ENCODE results near the gene NR2E3.

The NR2E3 gene

DNA sequence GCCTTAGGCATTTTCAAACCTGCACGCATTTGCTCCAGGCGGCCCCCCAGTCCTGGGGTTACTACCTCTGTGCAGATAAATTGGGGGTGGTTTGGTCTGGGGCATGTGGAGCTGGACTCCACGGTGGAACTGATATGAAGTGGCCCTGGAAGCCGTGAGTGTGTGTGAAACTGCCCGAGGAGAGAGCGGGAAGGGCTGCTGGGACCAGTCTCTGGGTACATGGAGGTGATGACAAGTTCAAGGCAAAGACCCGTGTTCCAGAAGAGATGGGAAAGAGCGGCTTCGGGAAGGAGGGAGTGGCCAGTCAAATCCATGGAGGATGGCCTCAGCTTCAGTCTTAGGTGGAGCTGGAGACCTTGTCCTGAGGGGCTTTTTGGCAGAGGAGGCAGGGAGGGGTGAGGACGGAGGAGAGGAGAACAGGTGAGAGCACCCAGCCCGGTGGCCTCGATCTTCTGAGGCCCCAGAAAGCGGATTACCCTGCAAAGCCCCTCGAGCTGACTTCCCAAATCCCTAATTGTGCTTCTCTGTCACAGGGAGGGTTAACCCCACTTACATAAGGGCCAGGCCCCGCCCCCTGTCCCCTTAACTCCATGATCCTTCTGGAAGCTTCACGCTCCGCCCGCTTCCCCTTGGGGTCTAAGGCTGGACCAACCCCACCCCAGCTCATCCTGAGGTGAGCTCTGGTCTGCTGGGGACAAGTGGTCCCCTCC lies 1.9 kb upstream of the NR2E3 start:
- no peaks in the 10 kb centered on the region for H3K36me3 ChIP-seq (ENCODE audit: control insufficient read depth, insufficient read depth, low read length)
- no peak overlapping the region for H3K27ac ChIP-seq (ENCODE audit: low read depth, low read length)
- H3K4me1 ChIP-seq (ENCODE audit: control insufficient read depth, low read depth, low read length), result peaks cover 13% of the 10 kb centered on the region
- no peak overlapping the region for H3K9ac ChIP-seq (ENCODE audit: low read length)
- no peak overlapping the region for H2AK5ac ChIP-seq (ENCODE audit: low read length)
- H4K5ac ChIP-seq (ENCODE audit: low read length), result no peak overlapping the region
- H3K4me3 ChIP-seq (ENCODE audit: low read length), result no peak overlapping the region
- no peak overlapping the region for H3K4me2 ChIP-seq (ENCODE audit: low read length)
- H3K27me3 ChIP-seq (ENCODE audit: insufficient read depth, low read length, poor library complexity), result no peaks in the 10 kb centered on the region
- no peak for DNase-seq
- no peak overlapping the region for H3K4ac ChIP-seq (ENCODE audit: low read depth, low read length)
- H2BK120ac ChIP-seq (ENCODE audit: low read depth, low read length), result no peak overlapping the region
- no CpG with 5 or more reads among the region's 18 CpGs for WGBS (ENCODE audit: extremely low coverage, insufficient coverage, low lambda C conversion rate)
- H4K8ac ChIP-seq (ENCODE audit: low read depth, low read length), result no peak overlapping the region
- peak overlapping the region; percentile 20 for H3K56ac ChIP-seq (ENCODE audit: low read length)
- H2BK15ac ChIP-seq (replicated peaks; ENCODE audit: low read depth), result no peak overlapping the region
- no peak overlapping the region for H3K18ac ChIP-seq (ENCODE audit: low read length)
- H3K23ac ChIP-seq (ENCODE audit: low read length), result no peak overlapping the region
- no peaks in the 10 kb centered on the region for H3K79me2 ChIP-seq (ENCODE audit: control insufficient read depth, insufficient read depth, low read length)
- no peaks in the 10 kb centered on the region for H3K79me1 ChIP-seq (ENCODE audit: low read length)
- no peak overlapping the region for H2BK5ac ChIP-seq (ENCODE audit: low read length)

DNA sequence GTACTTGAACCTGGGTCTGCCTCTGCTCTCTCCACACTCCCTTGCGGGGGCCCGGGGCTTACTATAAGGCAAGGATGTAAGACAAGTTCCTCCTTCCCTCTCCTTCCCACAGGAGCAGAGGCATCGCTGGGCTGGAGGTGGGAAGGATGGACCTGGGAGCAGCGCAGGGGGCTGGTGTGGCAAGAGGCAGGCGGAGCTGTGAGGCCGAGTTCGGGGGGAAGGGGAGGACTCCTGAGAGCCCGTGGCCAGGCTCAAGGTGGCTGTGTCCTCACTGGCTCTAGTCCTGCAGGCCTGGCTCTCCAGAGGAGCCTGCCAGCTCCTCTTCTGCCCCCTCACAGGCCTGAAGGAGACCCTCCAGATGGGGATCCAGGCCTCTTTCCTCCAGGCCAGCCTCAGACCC lies 1.0 kb upstream of the NR2E3 start:
- Histone ChIP-seq H3K27me3 (ENCODE audit: insufficient read depth, low read length, poor library complexity) (no peaks in the 10 kb centered on the region), H3K36me3 (ENCODE audit: control insufficient read depth, insufficient read depth, low read length) (no peaks in the 10 kb centered on the region), H3K4me2 (ENCODE audit: low read length) (no peak overlapping the region), H3K79me2 (ENCODE audit: control insufficient read depth, insufficient read depth, low read length) (no peaks in the 10 kb centered on the region), H2BK5ac (ENCODE audit: low read length) (no peak overlapping the region), H3K4me1 (ENCODE audit: control insufficient read depth, low read depth, low read length) (peaks cover 13% of the 10 kb centered on the region), H3K4me3 (ENCODE audit: low read length) (no peak overlapping the region), H3K23ac (ENCODE audit: low read length) (no peak overlapping the region), H4K5ac (ENCODE audit: low read length) (no peak overlapping the region), H3K9ac (ENCODE audit: low read length) (no peak overlapping the region), H2BK15ac (replicated peaks; ENCODE audit: low read depth) (no peak overlapping the region), H3K56ac (ENCODE audit: low read length) (no peak overlapping the region), H3K4ac (ENCODE audit: low read depth, low read length) (no peak overlapping the region), H2BK120ac (ENCODE audit: low read depth, low read length) (no peak overlapping the region), H3K18ac (ENCODE audit: low read length) (no peak overlapping the region), H4K8ac (ENCODE audit: low read depth, low read length) (no peak overlapping the region), H3K79me1 (ENCODE audit: low read length) (no peaks in the 10 kb centered on the region), H3K27ac (ENCODE audit: low read depth, low read length) (no peak overlapping the region), H2AK5ac (ENCODE audit: low read length) (no peak overlapping the region)
- no peak for DNase-seq
- no CpG with 5 or more reads among the region's 8 CpGs for WGBS (ENCODE audit: extremely low coverage, insufficient coverage, low lambda C conversion rate)

DNA sequence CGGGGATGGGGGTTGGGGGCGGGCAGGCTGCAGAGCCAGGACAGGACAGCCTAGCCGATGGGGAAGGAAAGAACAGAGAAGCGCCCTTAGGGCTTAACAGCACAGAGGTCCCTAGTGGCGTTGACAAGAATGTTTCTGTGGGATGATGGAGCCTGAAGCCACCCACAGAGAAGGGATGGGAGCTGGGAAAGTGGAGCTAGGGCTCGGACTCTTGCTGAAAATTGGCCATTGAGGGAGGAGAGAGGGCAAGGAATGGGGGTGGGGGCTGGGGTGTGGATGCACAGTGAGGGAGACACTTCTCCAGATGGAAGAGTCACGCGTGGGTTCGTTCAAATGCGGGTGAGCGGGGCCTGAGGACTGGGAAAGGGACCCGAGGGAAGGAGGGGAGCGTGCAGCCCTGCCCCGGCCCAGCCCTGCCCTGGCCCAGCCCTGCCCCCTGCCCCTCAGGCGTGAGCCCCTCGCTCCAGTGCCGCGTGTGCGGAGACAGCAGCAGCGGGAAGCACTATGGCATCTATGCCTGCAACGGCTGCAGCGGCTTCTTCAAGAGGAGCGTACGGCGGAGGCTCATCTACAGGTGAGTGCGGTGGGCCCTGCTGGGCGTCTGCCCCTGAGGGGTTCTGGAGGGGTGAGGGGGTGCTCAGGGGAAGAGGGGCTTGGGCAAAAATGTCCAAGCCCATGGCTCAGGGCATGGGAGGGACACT lies 832 bp downstream of the NR2E3 start:
- H3K79me2 ChIP-seq (ENCODE audit: control insufficient read depth, insufficient read depth, low read length), result no peaks in the 10 kb centered on the region
- no peak overlapping the region for H3K56ac ChIP-seq (ENCODE audit: low read length)
- no peak overlapping the region for H3K4me3 ChIP-seq (ENCODE audit: low read length)
- H2BK15ac ChIP-seq (replicated peaks; ENCODE audit: low read depth), result no peak overlapping the region
- no peak overlapping the region for H3K27ac ChIP-seq (ENCODE audit: low read depth, low read length)
- peak; percentile 43 for DNase-seq
- no peak overlapping the region for H3K4ac ChIP-seq (ENCODE audit: low read depth, low read length)
- no peak overlapping the region for H3K9ac ChIP-seq (ENCODE audit: low read length)
- H3K4me2 ChIP-seq (ENCODE audit: low read length), result no peak overlapping the region
- no peak overlapping the region for H2BK120ac ChIP-seq (ENCODE audit: low read depth, low read length)
- H3K23ac ChIP-seq (ENCODE audit: low read length), result no peak overlapping the region
- no peaks in the 10 kb centered on the region for H3K27me3 ChIP-seq (ENCODE audit: insufficient read depth, low read length, poor library complexity)
- H2AK5ac ChIP-seq (ENCODE audit: low read length), result no peak overlapping the region
- no peak overlapping the region for H3K18ac ChIP-seq (ENCODE audit: low read length)
- H2BK5ac ChIP-seq (ENCODE audit: low read length), result no peak overlapping the region
- H4K5ac ChIP-seq (ENCODE audit: low read length), result no peak overlapping the region
- WGBS (ENCODE audit: extremely low coverage, insufficient coverage, low lambda C conversion rate), result no CpG with 5 or more reads among the region's 27 CpGs
- no peaks in the 10 kb centered on the region for H3K79me1 ChIP-seq (ENCODE audit: low read length)
- no peaks in the 10 kb centered on the region for H3K36me3 ChIP-seq (ENCODE audit: control insufficient read depth, insufficient read depth, low read length)
- peaks cover 13% of the 10 kb centered on the region for H3K4me1 ChIP-seq (ENCODE audit: control insufficient read depth, low read depth, low read length)
- no peak overlapping the region for H4K8ac ChIP-seq (ENCODE audit: low read depth, low read length)

DNA sequence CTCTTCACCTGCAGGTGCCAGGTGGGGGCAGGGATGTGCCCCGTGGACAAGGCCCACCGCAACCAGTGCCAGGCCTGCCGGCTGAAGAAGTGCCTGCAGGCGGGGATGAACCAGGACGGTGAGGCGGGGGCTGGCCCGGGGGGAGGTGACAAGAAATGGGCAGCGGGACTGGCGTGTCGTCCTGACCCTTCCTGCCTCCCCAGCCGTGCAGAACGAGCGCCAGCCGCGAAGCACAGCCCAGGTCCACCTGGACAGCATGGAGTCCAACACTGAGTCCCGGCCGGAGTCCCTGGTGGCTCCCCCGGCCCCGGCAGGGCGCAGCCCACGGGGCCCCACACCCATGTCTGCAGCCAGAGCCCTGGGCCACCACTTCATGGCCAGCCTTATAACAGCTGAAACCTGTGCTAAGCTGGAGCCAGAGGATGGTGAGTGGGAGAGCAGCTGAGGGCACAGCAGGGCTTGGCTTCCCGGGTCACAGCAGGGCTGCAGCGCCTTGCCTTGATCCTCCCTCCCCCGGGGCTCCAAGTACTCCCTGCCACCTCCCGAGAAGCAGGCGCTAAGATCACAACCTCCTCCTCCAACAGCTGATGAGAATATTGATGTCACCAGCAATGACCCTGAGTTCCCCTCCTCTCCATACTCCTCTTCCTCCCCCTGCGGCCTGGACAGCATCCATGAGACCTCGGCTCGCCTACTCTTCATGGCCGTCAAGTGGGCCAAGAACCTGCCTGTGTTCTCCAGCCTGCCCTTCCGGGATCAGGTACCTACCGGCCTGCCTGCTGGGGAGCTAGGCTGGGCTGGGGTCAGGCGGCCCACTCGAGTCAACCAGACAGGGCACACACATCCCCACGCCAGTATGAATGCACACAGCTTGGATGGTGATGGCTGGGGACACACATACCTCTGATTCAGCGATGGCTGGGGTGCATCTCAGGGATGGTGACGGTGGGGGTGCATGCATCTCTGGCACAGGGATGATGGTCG lies 1.7 kb downstream of the NR2E3 start:
- H3K18ac ChIP-seq (ENCODE audit: low read length), result no peak overlapping the region
- no peak overlapping the region for H3K56ac ChIP-seq (ENCODE audit: low read length)
- H3K36me3 ChIP-seq (ENCODE audit: control insufficient read depth, insufficient read depth, low read length), result no peaks in the 10 kb centered on the region
- H3K4me2 ChIP-seq (ENCODE audit: low read length), result no peak overlapping the region
- H3K4me3 ChIP-seq (ENCODE audit: low read length), result no peak overlapping the region
- H3K9ac ChIP-seq (ENCODE audit: low read length), result no peak overlapping the region
- H2BK15ac ChIP-seq (replicated peaks; ENCODE audit: low read depth), result no peak overlapping the region
- H3K4ac ChIP-seq (ENCODE audit: low read depth, low read length), result no peak overlapping the region
- H2BK5ac ChIP-seq (ENCODE audit: low read length), result no peak overlapping the region
- no peak overlapping the region for H2AK5ac ChIP-seq (ENCODE audit: low read length)
- H2BK120ac ChIP-seq (ENCODE audit: low read depth, low read length), result no peak overlapping the region
- no peaks in the 10 kb centered on the region for H3K79me2 ChIP-seq (ENCODE audit: control insufficient read depth, insufficient read depth, low read length)
- no peak overlapping the region for H4K5ac ChIP-seq (ENCODE audit: low read length)
- peaks cover 7% of the 10 kb centered on the region for H3K4me1 ChIP-seq (ENCODE audit: control insufficient read depth, low read depth, low read length)
- H3K23ac ChIP-seq (ENCODE audit: low read length), result no peak overlapping the region
- no peak overlapping the region for H4K8ac ChIP-seq (ENCODE audit: low read depth, low read length)
- no CpG with 5 or more reads among the region's 38 CpGs for WGBS (ENCODE audit: extremely low coverage, insufficient coverage, low lambda C conversion rate)
- H3K27me3 ChIP-seq (ENCODE audit: insufficient read depth, low read length, poor library complexity), result no peaks in the 10 kb centered on the region
- no peak for DNase-seq
- no peaks in the 10 kb centered on the region for H3K79me1 ChIP-seq (ENCODE audit: low read length)
- H3K27ac ChIP-seq (ENCODE audit: low read depth, low read length), result no peak overlapping the region

DNA sequence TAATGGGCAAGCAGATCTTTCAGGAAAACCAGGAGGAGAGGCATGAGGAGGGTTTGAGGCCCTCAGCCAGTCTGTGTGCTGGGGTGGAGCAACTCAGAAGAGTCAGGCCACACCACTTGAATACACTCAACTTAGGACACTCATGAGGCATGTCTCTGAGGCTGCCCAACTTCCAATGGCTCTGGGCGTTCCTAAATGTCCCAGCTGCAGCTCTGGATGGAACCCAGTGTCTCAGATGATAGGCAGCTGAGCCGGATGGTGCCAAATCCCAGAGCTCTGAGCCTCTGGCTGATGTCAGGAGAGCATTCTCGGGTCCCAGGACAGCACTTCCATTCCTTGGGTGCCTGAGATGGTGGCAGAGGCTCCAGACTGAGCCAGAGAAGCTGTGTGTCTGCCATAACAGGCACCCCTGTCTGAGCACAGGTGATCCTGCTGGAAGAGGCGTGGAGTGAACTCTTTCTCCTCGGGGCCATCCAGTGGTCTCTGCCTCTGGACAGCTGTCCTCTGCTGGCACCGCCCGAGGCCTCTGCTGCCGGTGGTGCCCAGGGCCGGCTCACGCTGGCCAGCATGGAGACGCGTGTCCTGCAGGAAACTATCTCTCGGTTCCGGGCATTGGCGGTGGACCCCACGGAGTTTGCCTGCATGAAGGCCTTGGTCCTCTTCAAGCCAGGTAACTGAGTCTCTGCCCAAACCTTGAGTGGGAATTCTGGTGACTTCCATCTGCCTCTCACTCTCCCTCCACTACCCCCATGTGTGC lies 2.8 kb downstream of the NR2E3 start:
- H2AK5ac ChIP-seq (ENCODE audit: low read length), result no peak overlapping the region
- no CpG with 5 or more reads among the region's 16 CpGs for WGBS (ENCODE audit: extremely low coverage, insufficient coverage, low lambda C conversion rate)

More for the DNA sequence above, 2.8 kb downstream of the NR2E3 start:
- Histone ChIP-seq H3K18ac (ENCODE audit: low read length) (no peak overlapping the region), H4K8ac (ENCODE audit: low read depth, low read length) (no peak overlapping the region), H3K79me1 (ENCODE audit: low read length) (no peaks in the 10 kb centered on the region), H3K4me3 (ENCODE audit: low read length) (no peak overlapping the region), H3K4me2 (ENCODE audit: low read length) (no peak overlapping the region), H3K4me1 (ENCODE audit: control insufficient read depth, low read depth, low read length) (no peaks in the 10 kb centered on the region), H3K36me3 (ENCODE audit: control insufficient read depth, insufficient read depth, low read length) (no peaks in the 10 kb centered on the region), H3K23ac (ENCODE audit: low read length) (no peak overlapping the region), H2BK5ac (ENCODE audit: low read length) (no peak overlapping the region), H3K4ac (ENCODE audit: low read depth, low read length) (no peak overlapping the region), H3K56ac (ENCODE audit: low read length) (no peak overlapping the region), H3K79me2 (ENCODE audit: control insufficient read depth, insufficient read depth, low read length) (no peaks in the 10 kb centered on the region), H2BK120ac (ENCODE audit: low read depth, low read length) (no peak overlapping the region), H3K27ac (ENCODE audit: low read depth, low read length) (no peak overlapping the region), H3K27me3 (ENCODE audit: insufficient read depth, low read length, poor library complexity) (no peaks in the 10 kb centered on the region), H3K9ac (ENCODE audit: low read length) (no peak overlapping the region), H2BK15ac (replicated peaks; ENCODE audit: low read depth) (no peak overlapping the region), H4K5ac (ENCODE audit: low read length) (no peak overlapping the region)
- no peak for DNase-seq
